Measurements from ENCODE around the gene COL26A1. TPM values are rescaled to one million over a fixed set of nuclear protein-coding genes. Genes with fewer than 3 reads are reported as not detected.

Gene COL26A1
- polyA plus RNA-seq, 1 donor: 1.5 TPM

- DNase-seq (ENCODE audit: low read depth): no peak
Observed at GRCh38 chr7:101534015-101534803, 171.5 kb downstream of the COL26A1 start.

DNA sequence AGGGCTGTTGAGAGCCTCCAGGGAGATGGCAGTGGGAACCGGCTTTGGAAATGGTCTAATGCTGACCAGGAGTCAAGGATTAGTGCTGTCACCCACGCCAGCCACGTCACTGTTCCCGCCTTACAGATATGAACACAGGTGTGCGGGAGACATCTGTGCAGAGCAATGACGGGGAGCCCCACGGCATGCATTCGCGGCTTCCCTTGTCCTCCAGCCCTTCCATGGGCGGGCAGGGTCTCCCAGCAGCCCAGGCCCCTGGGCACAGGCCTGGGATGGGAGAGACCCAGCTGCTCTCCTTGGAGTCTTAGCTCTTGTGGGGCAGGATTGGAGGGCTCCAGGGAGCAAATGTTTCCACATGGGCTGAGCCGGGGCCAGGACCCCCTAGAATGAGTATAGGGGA is 172.2 kb downstream of the COL26A1 start:
- no peak for DNase-seq (ENCODE audit: low read depth)

DNA sequence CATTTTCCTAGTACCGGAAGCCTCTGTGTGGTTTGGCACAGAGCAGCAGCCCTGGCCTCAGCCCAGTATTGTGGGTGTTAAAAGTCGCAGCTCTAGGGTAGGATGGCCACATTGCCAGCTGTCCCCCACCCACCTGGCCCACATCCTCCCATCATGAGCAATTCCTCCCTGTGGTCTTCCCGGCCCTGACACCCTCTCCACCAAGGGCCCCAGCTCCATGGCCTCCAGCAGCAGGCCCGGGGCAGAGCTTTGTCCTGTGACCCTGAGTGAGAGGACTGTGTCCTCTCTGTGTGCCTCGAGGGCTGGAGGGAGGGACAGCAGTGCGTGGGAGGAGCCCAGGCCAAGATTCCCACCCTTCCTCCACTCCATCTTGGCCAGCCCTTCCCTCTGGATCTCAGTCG is 172.7 kb downstream of the COL26A1 start:
- no peak for DNase-seq (ENCODE audit: low read depth)

GRCh38 chr7:101536232-101536631 is 173.6 kb downstream of the COL26A1 start:
- no peak for DNase-seq (ENCODE audit: low read depth)

GRCh38 chr7:101536668-101537067 is 174.0 kb downstream of the COL26A1 start:
- no peak for DNase-seq (ENCODE audit: low read depth)

DNA sequence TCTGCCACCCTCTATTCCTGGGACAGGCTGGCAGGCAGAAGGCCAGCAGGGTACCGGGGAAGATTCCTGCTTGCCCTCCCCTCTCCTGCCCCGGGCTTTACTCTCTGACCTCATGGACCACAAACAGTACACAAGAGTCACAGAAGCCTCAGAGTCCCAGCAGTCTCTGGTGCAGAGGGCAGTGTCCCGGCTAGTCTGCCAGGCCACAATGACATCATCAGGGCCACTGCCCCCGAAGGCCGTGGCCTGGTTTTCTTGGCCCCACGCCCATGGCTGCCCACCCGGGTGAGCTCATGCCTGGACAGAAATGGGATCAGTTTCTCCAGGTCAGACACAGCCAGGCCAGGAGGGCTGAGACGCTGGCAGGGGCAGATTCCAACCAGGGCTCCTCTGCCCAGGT is 174.5 kb downstream of the COL26A1 start:
- DNase-seq (ENCODE audit: low read depth): no peak

DNA sequence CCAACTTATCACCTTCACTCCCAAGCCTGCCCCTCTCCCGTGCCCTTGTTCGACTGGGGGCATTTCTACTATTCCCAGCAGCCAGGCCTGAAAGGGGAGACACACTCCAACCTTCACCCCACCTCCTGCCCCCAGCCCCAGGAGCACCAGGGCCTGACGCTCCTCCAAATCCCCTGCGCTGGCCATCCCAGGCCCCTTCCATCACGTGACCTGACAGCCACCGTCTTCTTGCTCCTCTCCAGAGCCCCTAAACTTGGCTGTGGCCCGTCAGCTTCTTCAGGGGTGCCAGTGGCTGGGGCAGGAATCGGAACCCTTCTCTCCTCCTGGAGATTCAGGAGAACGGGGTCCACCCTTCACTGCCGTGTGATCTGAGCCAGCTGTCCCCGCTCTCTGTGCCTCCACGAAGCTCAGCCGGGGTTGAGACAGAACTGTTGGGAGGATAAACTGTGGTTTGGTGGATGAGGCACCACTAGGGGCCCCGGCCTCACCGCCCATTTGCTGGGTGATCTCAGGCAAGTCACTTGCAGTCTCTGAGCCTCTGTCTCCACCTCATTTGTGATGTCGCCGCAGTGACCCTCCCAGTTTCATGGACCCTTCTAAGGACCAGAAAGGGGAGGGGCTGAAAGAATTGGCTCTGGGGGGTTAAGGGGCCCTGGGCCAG is 175.4 kb downstream of the COL26A1 start:
- no peak for DNase-seq (ENCODE audit: low read depth)

- DNase-seq (ENCODE audit: low read depth): no peak
Observed at GRCh38 chr7:101538596-101539459, 176.2 kb downstream of the COL26A1 start.

- no peak for DNase-seq (ENCODE audit: low read depth)
Observed at GRCh38 chr7:101539784-101540183, 177.1 kb downstream of the COL26A1 start.

GRCh38 chr7:101542527-101543241 is 180.0 kb downstream of the COL26A1 start:
- no peak for DNase-seq (ENCODE audit: low read depth)

DNA sequence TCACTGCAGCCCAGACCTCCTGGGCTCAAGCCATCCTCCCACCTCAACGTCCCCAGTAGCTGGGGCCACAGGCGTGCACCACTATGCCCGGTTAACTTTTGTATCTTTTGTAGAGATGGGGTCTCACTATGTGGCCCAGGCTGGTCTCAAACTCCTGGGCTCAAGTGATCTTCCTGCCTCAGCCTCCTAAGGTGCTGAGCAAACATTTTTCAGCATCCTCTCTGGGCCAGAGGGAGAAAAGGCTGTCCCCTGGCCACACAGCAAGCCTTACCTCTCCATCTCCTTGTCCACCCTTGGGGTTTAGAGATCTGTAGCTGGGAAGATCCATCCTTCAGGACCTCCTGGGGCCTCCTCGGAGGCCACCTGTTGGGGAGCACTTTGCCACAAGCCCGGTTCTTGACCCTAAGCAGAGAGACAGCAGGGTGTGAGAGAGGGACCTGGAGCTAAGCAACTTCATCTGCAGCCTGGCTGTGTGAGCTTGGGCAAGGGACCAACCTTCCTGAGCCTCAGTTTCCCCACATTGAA is 180.6 kb downstream of the COL26A1 start:
- DNase-seq (ENCODE audit: low read depth): no peak

GRCh38 chr7:101543846-101544245 is 181.2 kb downstream of the COL26A1 start:
- DNase-seq (ENCODE audit: low read depth): no peak

GRCh38 chr7:101545441-101546190 is 182.9 kb downstream of the COL26A1 start:
- no peak for DNase-seq (ENCODE audit: low read depth)

GRCh38 chr7:101546308-101546936 is 183.7 kb downstream of the COL26A1 start:
- DNase-seq (ENCODE audit: low read depth): no peak

GRCh38 chr7:101547022-101547915 is 184.6 kb downstream of the COL26A1 start:
- DNase-seq (ENCODE audit: low read depth): no peak

DNA sequence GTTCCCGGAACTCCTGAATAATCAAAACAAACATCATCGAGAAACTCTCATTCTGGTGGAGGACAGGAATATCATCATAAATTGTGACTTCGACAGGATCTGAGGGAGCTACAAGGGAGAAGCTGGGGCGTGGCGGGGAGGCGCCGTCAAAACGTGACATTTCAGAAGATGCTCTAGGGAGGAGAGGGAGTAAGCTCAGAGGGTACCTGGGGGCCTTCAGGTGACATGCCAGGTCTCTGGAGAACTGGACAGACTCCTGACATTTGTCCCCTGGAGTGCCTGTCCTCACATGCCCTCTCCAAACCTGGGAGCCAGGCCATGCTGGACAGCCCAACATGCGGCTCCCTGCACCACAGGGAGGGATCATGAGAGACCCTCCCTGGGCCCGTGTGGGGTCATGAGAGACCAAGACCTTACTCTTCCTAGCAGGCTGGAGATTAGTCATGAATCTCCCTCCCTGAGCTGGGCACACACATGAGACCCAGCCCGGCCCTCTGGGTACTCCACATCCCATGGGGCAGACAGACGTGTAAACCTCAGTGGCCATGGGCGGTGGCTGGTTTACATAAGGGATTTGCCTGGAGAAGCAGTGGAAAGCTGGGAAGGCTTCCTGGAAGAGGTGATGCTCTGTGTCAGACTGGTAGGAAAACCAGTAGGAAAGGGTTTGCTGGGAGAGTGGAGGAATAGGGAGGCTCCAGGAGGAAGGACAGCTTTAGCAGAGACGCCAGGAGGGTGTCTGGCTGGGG is 185.4 kb downstream of the COL26A1 start:
- DNase-seq (ENCODE audit: low read depth): no peak

DNA sequence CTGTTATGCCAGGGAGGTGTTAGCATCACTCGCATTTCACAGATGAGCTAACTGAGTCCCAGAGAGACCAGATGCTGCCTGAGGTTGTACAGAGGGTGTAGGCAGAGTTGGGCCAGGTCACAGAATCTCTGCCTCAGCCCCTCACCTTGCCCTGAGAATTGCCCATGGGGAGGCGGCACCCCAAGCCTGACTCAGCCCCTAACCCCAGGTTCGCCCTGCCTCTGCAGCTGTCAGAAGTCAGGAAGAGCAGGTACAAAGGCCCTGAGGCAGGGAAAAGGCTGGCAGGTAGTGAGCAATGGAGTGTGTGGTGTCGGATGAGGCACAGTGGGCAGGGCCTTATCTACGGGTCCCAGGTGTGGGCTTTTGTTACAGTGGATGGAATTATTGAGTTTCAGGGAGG is 187.1 kb downstream of the COL26A1 start:
- no peak for DNase-seq (ENCODE audit: low read depth)

Measured in forelimb muscle (tissue), 1 donor.